H9 (cell line): ENCODE results near the gene TRAIP. TPM values are rescaled to one million over a fixed set of nuclear protein-coding genes. Genes with fewer than 3 reads are reported as not detected.

Experiments
- DNase-seq: peaks from one replicate; pipeline ENCODE4 v3.0.0-alpha.2; 2017
- H2AFZ ChIP-seq: one replicate; pipeline ENCODE4 v1.6.1; 2013; ENCODE audit warnings: mild to moderate bottlenecking, low read length, control low read depth, moderate library complexity
- H2AK5ac ChIP-seq: 2 replicates; pipeline ENCODE4 v1.6.1; 2013; ENCODE audit warnings: low read length, control low read depth, mixed read lengths; ENCODE audit not compliant: insufficient read length
- H2BK120ac ChIP-seq: one replicate; pipeline ENCODE4 v1.6.1; 2013; ENCODE audit warnings: low read depth, mild to moderate bottlenecking, low read length, control low read depth, inconsistent platforms; ENCODE audit not compliant: poor library complexity, severe bottlenecking
- H2BK12ac ChIP-seq: 2 replicates; pipeline ENCODE4 v1.6.1; 2013; ENCODE audit warnings: low read length, control low read depth, mixed read lengths, low read depth; ENCODE audit not compliant: insufficient read length
- H2BK15ac ChIP-seq: 2 replicates; pipeline ENCODE4 v1.6.1; 2013; ENCODE audit warnings: low read depth, low read length, control low read depth
- H2BK20ac ChIP-seq: one replicate; pipeline ENCODE4 v1.6.1; 2013; ENCODE audit warnings: low read depth, mild to moderate bottlenecking, low read length, control low read depth, inconsistent platforms; ENCODE audit not compliant: poor library complexity, severe bottlenecking
- H2BK5ac ChIP-seq: 2 replicates; pipeline ENCODE4 v1.6.1; 2013; ENCODE audit warnings: low read length, control low read depth, mixed read lengths; ENCODE audit not compliant: insufficient read length
- H3K14ac ChIP-seq: 2 replicates; pipeline ENCODE4 v1.6.1; 2013; ENCODE audit warnings: low read length, control low read depth; ENCODE audit not compliant: insufficient read depth
- H3K18ac ChIP-seq: 2 replicates; pipeline ENCODE4 v1.6.1; 2013; ENCODE audit warnings: low read depth, mild to moderate bottlenecking, mixed read lengths, low read length, control low read depth; ENCODE audit not compliant: insufficient read length
- H3K23ac ChIP-seq: 2 replicates; pipeline ENCODE4 v1.6.1; 2013; ENCODE audit warnings: low read length, control low read depth, mixed read lengths, low read depth; ENCODE audit not compliant: insufficient read length
- H3K23me2 ChIP-seq: 2 replicates; pipeline ENCODE4 v1.6.1; 2013; ENCODE audit warnings: low read depth, mild to moderate bottlenecking, mixed read lengths, low read length, control low read depth; ENCODE audit not compliant: insufficient read length, poor library complexity, severe bottlenecking
- H3K27ac ChIP-seq: 2 replicates; pipeline ENCODE4 v1.5.1; 2013; ENCODE audit warnings: low read length, control low read depth, mixed read lengths, low read depth; ENCODE audit not compliant: insufficient read length
- H3K27me3 ChIP-seq: 2 replicates; pipeline ENCODE4 v1.6.1; 2013; ENCODE audit warnings: low read length, control low read depth, inconsistent platforms; ENCODE audit not compliant: insufficient read depth
- H3K4ac ChIP-seq: 2 replicates; pipeline ENCODE4 v1.6.1; 2013; ENCODE audit warnings: low read depth, mild to moderate bottlenecking, control low read depth, inconsistent platforms, low read length, moderate library complexity
- H3K4me1 ChIP-seq: 2 replicates; pipeline ENCODE4 v1.6.1; 2013; ENCODE audit warnings: low read length, control low read depth, inconsistent platforms; ENCODE audit not compliant: insufficient read depth
- H3K4me2 ChIP-seq: 2 replicates; pipeline ENCODE4 v1.6.1; 2013; ENCODE audit warnings: low read length, control low read depth, mixed read lengths; ENCODE audit not compliant: insufficient read length, insufficient read depth
- H3K56ac ChIP-seq: 2 replicates; pipeline ENCODE4 v1.6.1; 2013; ENCODE audit warnings: low read depth, mild to moderate bottlenecking, mixed read lengths, low read length, control low read depth; ENCODE audit not compliant: insufficient read length
- H3K79me1 ChIP-seq: 2 replicates; pipeline ENCODE4 v1.6.1; 2013; ENCODE audit warnings: low read depth, mild to moderate bottlenecking, moderate library complexity, low read length, control low read depth, inconsistent platforms; ENCODE audit not compliant: insufficient read depth, poor library complexity, severe bottlenecking
- H3K79me2 ChIP-seq: 2 replicates; pipeline ENCODE4 v1.6.1; 2013; ENCODE audit warnings: low read length, control low read depth, inconsistent platforms; ENCODE audit not compliant: insufficient read depth
- H3K9ac ChIP-seq: 2 replicates; pipeline ENCODE4 v1.6.1; 2013; ENCODE audit warnings: low read length, control low read depth, mixed read lengths; ENCODE audit not compliant: insufficient read length; ENCODE audit errors: extremely low read depth
- H3K9me3 ChIP-seq: one replicate; pipeline ENCODE4 v1.6.1; 2013; ENCODE audit warnings: low read depth, low read length, inconsistent platforms; ENCODE audit not compliant: control insufficient read depth
- H3T11ph ChIP-seq: one replicate; pipeline ENCODE4 v1.6.1; 2013; ENCODE audit warnings: mild to moderate bottlenecking, low read length, control low read depth, inconsistent platforms
- H4K20me1 ChIP-seq: one replicate; pipeline ENCODE4 v1.6.1; 2013; ENCODE audit not compliant: control insufficient read depth, insufficient read length, insufficient read depth
- H4K5ac ChIP-seq: 2 replicates; pipeline ENCODE4 v1.6.1; 2013; ENCODE audit warnings: low read depth, mild to moderate bottlenecking, mixed read lengths, low read length, control low read depth; ENCODE audit not compliant: insufficient read length
- H4K8ac ChIP-seq: replicated peaks from 2 replicates; pipeline ENCODE4 v1.6.1; 2013; ENCODE audit warnings: low read length, control low read depth, mixed read lengths, low read depth; ENCODE audit not compliant: insufficient read length
- H4K91ac ChIP-seq: 2 replicates; pipeline ENCODE4 v1.6.1; 2013; ENCODE audit warnings: low read depth, mild to moderate bottlenecking, moderate library complexity, mixed read lengths, low read length, control low read depth; ENCODE audit not compliant: insufficient read length
- H3K27ac Mint-ChIP-seq, 3 experiments: 2 replicates in 2 of 3; 3 replicates in 1 of 3; pipeline ENCODE4 v1.8.0; 2020 to 2021; ENCODE audit warnings: mixed read lengths in 3 of 3, mild to moderate bottlenecking in 1 of 3, moderate library complexity in 1 of 3
- H3K27me3 Mint-ChIP-seq: 2 replicates; pipeline ENCODE4 v1.8.0; 2021; ENCODE audit warnings: low read depth, mild to moderate bottlenecking, moderate library complexity, mixed read lengths
- H3K36me3 Mint-ChIP-seq, 3 experiments: 2 replicates in 2 of 3; 3 replicates in 1 of 3; pipeline ENCODE4 v1.8.0; 2020 to 2021; ENCODE audit warnings: low read depth in 3 of 3, mixed read lengths in 3 of 3; ENCODE audit not compliant: insufficient read depth in 1 of 3
- H3K4me1 Mint-ChIP-seq, 2 experiments: 2 replicates each; pipeline ENCODE4 v1.8.0; 2020; ENCODE audit warnings: mixed read lengths in 2 of 2
- H3K4me3 Mint-ChIP-seq, 2 experiments: 2 replicates in 1 of 2; 3 replicates in 1 of 2; pipeline ENCODE4 v1.8.0; 2020 to 2021; ENCODE audit warnings: mild to moderate bottlenecking in 2 of 2, mixed read lengths in 2 of 2, moderate library complexity in 1 of 2
- H3K9me3 Mint-ChIP-seq, 2 experiments: 2 replicates in 1 of 2; 3 replicates in 1 of 2; pipeline ENCODE4 v1.8.0; 2020; ENCODE audit warnings: mild to moderate bottlenecking in 2 of 2, mixed read lengths in 2 of 2, moderate library complexity in 1 of 2
- WGBS: extraction: QIAGEN DNeasy Blood & Tissue Kit; methylation state at CpG from one replicate; pipeline ENCODE4 v1.1.7; 2013; ENCODE audit warnings: missing lambda C conversion rate, low lambda C conversion rate, mixed read lengths; ENCODE audit not compliant: insufficient read length; ENCODE audit errors: extremely low coverage; 5-methylcytosine and 5-hydroxymethylcytosine counted together
- total RNA-seq: library from RNA; stranded (reverse); gene quantifications from 2 replicates; pipeline ENCODE4 v1.2.1, GENCODE V29; 2021
- TF ChIP-seq, protein P1 (sequence below): fragments of 200-600 bp; sonication (generic); conservative IDR thresholded peaks from 3 replicates; pipeline ENCODE4 v1.8.0; 2021; ENCODE audit warnings: antibody characterized with exemption, mild to moderate bottlenecking

Gene TRAIP
- total RNA-seq, 1 experiment from 2014 or later = 36.7 TPM

DNA sequence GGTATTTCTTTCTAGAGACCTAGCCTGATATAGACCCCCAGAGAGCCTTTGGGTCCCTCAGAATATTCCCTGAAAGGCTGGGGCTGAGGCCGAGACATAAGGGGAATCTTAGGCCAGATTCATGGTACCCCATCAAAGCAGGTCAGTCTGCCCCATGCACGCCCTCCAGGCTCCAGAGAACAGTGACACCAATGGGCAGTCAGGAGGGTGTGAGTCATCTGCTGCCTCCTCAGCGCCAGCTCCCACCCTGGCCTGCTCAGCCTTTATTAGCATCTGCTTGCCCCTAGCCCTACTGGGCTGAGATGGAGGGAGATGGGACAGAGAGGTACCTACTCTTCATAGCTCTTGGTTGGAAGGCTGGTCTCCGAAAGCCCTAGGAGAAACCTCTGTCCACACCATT lies 27.6 kb upstream of the TRAIP start:
- Histone ChIP-seq H3K27me3 (no peaks in the 10 kb centered on the region), H3K23ac (no peak overlapping the region), H4K91ac (no peak overlapping the region), H3T11ph (no peak overlapping the region), H4K5ac (no peak overlapping the region), H3K27ac (no peak overlapping the region), H3K56ac (no peak overlapping the region), H3K18ac (no peak overlapping the region), H2BK12ac (no peak overlapping the region), H2BK120ac (no peak overlapping the region), H3K4ac (no peak overlapping the region), H2BK15ac (no peak overlapping the region), H4K8ac (no peak overlapping the region), H3K4me2 (no peak overlapping the region), H4K20me1 (no peaks in the 10 kb centered on the region), H3K14ac (no peak overlapping the region), H2AK5ac (no peak overlapping the region), H3K4me1 (peaks cover 9% of the 10 kb centered on the region; the same call in 1 of the 2 replicates), H3K79me1 (no peaks in the 10 kb centered on the region), H2BK5ac (no peak overlapping the region), H3K23me2 (no peaks in the 10 kb centered on the region), H3K9me3 (no peaks in the 10 kb centered on the region), H3K79me2 (no peaks in the 10 kb centered on the region), H2BK20ac (no peak overlapping the region), H2AFZ (no peak overlapping the region), H3K9ac (no peak overlapping the region)
- no CpG with 5 or more reads among the region's 4 CpGs for WGBS
- no peak overlapping the region for H3K27ac Mint-ChIP-seq
- TF ChIP-seq, protein P1, sequence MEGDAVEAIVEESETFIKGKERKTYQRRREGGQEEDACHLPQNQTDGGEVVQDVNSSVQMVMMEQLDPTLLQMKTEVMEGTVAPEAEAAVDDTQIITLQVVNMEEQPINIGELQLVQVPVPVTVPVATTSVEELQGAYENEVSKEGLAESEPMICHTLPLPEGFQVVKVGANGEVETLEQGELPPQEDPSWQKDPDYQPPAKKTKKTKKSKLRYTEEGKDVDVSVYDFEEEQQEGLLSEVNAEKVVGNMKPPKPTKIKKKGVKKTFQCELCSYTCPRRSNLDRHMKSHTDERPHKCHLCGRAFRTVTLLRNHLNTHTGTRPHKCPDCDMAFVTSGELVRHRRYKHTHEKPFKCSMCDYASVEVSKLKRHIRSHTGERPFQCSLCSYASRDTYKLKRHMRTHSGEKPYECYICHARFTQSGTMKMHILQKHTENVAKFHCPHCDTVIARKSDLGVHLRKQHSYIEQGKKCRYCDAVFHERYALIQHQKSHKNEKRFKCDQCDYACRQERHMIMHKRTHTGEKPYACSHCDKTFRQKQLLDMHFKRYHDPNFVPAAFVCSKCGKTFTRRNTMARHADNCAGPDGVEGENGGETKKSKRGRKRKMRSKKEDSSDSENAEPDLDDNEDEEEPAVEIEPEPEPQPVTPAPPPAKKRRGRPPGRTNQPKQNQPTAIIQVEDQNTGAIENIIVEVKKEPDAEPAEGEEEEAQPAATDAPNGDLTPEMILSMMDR = no peak
- H3K9me3 Mint-ChIP-seq = no peaks in the 10 kb centered on the region
- no peak overlapping the region; a peak in 1 of 5 replicates for H3K4me3 Mint-ChIP-seq
- peaks cover 27 to 33% of the 10 kb centered on the region in 2 experiments for H3K4me1 Mint-ChIP-seq
- DNase-seq = no peak
- H3K36me3 Mint-ChIP-seq = no peaks in the 10 kb centered on the region; a peak in 1 of 7 replicates
- peaks cover 5% of the 10 kb centered on the region for H3K27me3 Mint-ChIP-seq
